ENCODE measurements around the gene FHAD1. TPM values are rescaled to one million over a fixed set of nuclear protein-coding genes. Genes with fewer than 3 reads are reported as not detected.

The FHAD1 gene
- total RNA-seq, 1 donor from 2014 or later, result 7.0 TPM

DNA sequence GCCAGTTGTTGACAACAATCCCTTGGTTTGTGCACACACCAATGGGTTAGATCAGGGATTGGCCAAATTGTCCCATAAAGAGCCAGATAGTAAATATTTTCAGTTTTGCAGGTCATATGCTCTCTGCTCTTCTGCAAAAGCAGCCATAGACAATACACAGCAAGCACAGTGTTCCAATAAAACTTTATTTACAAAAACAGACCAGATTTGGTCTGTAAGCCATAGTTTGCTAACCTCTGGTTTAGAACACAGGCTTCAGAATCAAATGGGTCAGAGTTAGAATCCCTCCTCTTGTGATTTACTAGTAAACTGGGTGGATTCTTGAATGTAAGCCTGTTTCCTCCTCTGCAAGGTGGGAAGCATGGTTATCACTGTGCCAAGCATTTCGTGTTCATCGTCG lies 97.4 kb downstream of the FHAD1 start:
- no peak for DNase-seq (ENCODE audit: low spot score)

DNA sequence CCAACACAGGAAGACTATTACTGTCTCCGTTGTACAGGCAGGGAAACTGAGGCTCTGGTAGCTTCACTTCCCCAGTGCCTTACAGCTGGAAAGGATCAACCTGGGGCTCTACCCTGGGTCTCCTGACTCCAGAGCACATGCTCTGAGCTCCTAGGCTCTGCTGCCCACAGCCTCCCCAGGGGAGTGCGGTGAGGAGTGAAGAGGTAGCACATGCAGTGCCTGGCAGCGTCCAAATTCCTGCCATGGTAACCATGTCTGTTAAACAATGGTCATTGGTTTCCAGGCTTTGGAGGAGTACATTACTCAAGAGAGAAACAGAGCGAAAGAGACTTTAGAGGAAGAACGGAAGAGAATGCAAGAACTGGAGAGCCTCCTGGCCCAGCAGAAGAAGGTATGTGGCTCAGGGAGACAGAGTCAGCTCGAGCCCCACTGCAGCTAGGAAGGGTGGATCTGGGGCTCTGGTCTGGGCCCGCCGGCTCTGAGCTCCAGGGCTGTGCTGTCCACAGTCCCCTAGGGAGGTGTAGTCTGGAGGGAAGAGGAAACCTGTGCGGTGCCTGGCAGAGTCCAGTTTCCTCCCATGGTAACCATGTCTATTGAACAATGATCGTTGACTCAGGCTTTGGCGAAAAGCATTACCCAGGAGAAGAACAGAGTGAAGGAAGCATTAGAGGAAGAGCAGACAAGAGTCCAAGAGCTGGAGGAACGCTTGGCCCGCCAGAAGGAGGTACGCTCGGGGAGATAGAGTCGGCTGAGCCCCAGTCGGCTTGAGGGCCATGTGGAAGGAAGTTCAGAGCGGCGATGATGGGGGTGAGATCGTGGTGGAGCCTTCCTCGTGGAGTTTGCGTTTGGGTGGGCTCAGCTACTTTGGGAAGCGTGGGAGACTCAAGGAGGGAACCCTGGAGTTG lies 98.0 kb downstream of the FHAD1 start:
- no peak for DNase-seq (ENCODE audit: low spot score)

DNA sequence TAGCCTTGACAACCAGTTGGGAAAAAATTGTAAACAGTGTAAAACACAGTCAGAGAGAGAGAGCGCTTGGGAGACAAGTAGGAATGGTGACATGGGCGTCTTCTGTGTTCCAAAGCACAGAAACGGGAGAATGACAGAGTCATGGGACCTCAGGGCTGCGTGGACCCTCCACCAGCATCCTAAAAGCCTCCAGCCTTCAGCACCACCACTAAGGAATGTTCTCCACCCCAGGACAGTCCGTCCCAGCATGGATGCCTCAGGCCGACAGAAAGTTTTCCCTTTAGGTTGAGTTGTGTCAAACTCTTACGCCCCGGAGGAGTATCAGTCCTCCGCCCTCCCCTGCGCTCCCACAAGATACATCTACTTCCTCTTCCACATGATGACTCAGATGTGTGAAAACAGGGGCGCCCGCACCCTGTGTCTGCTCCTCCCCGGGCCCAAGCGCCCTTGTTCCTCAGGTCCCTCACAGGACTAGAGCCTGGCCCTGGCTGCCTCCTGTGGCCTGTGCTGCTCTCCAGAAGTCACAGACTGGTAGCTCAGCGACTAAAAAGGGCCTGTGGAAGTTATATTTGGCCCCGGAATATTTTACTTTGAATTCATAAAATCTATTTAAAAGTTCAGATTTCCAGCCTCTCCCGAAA lies 98.8 kb downstream of the FHAD1 start:
- no peak for DNase-seq (ENCODE audit: low spot score)

DNA sequence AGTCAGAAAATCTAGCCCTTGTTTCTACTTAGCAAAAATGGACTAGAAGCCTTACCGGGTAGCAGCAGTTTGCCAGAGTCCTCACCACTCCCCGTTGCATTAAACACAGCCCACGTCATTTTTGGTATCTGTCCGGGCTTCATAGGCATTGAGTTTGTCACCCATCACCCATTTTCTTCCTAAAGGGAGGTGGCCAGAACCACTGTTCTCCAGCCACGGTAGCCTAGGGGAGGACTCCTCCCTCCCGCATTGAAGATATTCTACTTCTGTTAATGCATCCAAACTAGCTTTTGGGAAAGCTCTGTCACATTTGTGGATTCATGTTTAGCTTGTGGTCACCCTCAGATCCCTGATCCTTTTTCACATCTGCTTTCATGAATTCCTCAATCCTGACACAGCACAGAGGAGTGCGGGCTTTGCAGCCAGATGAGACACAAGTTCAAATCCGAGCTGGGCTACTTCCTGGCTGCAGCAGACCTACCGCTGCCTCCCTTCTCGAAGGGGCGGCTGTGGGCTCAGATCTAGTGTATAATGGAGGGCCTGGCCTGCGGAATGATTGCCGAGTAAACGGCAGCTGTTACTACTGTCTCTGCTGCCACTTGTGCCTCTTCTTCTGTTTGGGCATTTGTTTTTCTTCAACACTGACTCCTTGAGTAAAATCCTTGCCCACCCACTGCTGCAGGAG lies 99.5 kb downstream of the FHAD1 start:
- no peak for DNase-seq (ENCODE audit: low spot score)

DNA sequence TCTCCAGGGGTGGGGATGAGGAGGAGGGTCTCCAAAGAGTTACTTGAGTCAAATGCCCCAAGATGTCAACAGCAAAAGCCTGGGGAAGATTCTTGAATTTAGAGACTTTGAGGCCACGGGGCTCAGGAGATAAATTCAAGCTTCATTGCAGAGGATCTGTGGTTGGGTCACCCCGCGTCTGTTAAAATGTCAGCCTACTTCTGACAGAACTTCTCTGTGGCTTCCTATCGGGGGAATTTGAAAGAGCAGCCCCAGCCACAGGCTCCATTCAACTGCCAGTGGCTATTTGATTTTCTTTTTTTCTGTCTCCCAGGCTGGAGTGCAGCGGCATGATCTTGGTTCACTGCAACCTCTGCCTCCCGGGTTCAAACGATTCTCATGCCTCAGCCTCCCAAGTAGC lies 100.2 kb downstream of the FHAD1 start:
- DNase-seq (ENCODE audit: low spot score), result no peak

DNA sequence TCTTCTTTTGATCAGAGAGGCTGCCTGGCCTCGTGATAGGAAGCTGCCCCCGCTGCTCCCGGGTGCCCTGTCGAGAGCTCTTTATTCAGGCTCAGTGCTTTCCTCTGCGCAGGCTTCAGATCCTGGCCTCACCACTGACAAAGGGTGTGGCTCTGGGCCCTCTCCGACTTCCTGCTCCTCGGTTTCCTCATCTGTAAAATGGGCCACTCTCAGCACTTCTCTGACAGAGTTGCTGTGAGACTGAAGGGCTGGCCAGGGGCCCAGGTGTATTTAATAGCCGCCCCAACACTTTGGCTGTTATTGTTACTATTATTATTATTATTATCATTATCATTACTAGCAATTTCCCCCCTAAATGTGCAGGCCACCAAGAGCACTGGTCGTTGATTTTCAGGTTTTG lies 101.6 kb downstream of the FHAD1 start:
- no peak for DNase-seq (ENCODE audit: low spot score)

DNA sequence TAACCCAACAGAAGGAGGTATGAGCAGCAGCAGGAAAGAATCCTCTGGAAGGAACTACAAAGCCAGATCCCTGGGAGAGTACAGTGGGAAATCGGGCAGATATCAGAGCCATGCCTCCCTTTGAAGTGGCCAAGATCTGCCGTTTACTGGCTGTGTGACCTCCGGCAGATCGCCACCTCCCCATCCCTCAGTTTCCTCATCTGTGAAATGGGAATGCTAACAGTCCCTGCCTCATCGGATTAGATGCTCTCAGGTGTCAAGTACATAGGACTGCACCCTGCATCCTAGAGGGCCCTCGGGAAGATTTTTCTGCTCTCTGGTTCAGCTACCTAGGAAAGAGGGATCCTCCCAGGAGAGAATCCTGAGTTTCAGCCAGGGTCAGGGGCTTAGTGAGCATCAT lies 102.1 kb downstream of the FHAD1 start:
- no peak for DNase-seq (ENCODE audit: low spot score)

DNA sequence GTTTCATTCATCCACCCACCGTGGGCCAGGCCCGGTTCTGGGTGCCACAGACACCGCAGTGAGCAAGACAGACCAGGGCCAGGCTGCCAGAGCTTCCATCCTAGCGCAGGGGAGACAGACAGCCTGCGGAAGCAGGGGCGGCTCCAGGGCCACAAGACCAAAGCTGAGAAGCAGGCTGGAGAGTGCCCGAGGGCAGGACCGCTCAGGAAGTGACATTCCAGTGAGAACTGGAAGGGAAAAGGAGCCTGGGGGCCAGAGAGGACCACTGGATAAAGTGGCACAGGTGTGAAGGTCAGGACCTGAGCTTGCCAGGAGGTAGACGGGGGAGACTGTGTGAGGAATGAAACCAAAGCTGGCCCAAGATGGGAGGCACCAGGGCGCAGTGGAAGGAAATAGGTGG lies 103.1 kb downstream of the FHAD1 start:
- DNase-seq (ENCODE audit: low spot score), result no peak

DNA sequence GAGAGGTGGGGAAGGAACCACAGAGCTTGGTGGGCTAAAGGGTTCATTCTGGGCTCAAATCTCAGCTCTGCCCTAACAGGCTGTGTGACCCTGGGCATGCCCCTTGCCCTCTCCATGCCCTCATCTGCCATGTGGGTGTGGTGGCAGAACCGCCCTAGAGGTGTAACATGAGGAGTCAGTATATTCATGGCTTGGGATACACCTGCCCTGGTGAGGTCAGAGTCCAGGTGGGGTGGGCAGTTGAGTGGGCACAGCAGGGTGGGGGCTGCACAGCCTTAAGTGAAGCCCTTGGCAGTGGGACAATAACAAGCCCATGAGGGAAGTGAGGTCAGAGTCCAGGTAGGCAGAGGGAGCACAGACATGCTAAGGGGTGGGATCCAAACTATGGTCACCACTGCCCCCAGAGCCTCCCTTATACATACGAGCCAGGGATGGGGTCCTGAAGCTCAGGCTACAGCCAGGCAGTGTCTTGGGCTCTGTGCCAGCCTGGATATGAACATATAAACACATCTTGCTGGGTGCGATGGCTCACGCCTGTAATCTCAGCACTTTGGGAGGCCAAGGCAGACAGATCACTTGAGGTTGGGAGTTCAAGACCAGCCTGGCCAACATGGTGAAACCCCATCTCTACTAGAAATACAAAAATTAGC lies 103.7 kb downstream of the FHAD1 start:
- no peak for DNase-seq (ENCODE audit: low spot score)

DNA sequence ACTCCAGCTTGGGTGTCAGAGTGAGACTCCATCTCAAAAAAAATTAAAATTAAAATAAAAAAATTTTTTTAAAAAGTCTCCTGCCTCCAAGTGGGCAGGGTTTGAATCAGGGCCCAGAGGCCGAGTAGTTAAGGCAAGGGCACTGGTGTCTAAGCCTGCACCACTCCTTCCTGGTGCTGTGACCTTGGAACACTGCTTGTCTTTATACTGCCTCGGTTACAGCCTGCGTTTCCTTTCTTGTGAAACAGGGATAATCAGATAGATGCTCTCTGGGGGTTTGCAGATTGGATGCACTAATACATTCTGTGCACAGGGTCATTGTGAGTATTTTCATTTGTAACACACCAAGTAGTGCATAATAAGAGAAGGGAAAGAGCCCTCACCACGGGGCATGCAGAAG lies 104.3 kb downstream of the FHAD1 start:
- no peak for DNase-seq (ENCODE audit: low spot score)

DNA sequence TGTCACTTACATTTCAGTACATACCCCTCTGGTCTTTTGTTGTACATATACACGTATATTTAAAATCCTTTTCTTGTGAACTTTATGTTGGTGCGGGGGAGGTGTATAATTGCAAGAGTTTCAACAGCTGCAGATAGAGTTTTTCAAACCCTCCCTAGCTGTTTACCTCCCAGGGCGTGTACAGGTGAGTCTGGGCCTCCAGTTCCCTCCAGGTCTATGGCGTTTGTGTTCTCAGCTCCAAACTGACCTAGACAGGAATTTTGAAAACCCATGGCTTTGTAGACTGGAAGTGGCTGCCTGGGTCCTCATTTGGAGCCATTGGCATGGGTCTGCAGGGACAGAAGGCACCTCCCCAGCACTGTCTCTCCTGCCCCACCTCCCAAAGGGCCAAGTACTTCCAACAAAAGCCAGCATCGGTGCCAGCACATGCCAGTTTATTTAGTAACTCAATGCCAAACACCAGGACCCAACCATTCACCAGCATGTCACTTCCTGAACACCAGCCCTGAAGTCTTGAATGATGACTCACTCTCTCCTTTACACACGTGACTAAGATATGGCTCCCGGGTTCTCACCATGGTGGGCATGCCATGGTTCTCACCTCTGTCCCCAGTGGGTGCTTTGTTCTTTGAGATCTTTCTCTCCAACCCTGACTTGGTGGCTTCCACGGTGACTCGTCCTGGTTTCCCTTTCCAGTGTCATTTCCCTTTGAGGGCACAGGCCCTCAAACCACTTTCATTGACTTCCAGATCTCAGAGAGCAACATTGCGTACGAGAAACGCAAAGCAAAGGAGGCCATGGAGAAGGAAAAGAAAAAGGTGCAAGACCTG lies 105.3 kb downstream of the FHAD1 start:
- DNase-seq (ENCODE audit: low spot score), result no peak

DNA sequence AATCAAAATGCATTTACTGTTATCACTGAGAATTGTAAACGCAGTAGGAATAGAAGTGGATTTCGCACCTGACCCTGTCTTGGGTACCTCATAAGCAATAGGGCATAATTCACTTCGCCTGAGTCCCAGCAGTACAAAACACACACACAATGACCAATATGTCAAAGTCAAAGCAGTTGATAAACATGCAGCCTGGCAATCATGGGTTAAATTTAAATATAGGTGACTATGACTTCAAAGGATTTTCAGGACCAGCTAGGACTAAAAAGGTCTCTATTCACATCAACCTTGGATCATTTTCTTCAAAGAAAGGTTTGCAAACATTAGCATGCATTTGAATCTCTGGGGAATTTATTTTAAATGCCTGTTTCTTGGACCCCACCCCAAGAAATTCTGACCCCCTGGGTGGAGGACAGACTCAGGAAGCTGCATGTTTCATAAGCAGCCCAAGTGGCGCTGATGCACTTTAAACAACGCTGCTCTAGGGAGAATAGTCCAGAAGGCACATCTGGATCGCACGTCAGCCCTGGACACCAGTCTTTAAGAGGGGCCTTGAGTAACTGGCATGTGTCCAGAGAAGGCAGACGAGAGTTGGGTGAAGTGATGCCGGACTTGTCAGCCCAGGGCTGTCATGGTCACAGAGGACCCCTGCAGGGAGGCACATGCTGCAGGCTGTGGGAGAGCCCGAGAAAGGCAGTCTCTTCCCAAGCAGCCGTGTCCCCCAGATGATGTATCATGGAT lies 107.0 kb downstream of the FHAD1 start:
- DNase-seq (ENCODE audit: low spot score), result no peak

DNA sequence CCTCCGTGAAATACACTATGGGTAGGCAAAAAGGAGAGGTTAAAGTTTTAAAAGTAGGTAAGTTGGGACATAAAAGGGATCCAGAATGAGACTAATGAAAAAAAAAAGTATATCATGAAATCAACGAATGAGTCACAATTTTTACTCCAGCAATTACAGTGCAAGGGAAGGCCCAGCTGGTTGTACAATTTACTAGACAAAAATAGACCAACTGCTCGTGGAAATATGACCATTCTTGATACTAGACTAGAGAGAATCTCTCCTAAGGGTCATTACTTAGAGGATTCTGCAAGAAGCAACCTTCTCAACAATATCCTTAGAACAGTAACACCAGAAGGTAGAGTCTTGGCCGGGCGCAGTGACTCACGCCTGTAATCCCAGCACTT lies 107.5 kb downstream of the FHAD1 start:
- no peak for DNase-seq (ENCODE audit: low spot score)

DNA sequence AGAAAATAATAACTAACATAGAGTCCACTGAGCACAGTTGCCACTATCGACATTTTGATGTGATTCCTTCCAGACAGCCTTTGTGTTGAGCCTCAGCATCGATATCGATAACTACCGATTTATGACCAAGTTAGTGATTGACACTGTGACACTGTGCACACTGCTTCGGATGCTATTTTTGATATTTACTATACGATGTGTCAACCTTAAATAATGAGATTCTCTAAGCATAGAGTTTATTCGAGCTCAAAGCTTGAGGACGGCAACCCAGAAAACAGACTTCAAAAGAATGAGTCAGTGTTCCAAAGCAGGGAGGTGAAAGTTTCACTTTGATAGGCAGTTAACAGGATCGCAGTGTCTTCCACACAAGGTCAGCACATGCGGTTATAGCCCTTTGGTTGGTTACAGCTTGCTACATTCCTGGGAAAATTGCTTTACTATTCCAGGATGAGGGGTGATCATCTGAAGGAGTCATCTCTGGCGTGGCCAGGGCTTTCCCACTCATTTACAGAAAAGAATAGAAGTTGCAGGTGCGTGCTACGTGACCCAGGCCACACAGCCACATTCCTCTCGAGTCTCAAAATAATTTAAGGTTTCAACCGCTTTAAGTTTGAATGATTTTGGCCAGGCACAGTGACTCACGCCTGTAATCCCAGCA lies 109.1 kb downstream of the FHAD1 start:
- peak; percentile 32 for DNase-seq (ENCODE audit: low spot score)

DNA sequence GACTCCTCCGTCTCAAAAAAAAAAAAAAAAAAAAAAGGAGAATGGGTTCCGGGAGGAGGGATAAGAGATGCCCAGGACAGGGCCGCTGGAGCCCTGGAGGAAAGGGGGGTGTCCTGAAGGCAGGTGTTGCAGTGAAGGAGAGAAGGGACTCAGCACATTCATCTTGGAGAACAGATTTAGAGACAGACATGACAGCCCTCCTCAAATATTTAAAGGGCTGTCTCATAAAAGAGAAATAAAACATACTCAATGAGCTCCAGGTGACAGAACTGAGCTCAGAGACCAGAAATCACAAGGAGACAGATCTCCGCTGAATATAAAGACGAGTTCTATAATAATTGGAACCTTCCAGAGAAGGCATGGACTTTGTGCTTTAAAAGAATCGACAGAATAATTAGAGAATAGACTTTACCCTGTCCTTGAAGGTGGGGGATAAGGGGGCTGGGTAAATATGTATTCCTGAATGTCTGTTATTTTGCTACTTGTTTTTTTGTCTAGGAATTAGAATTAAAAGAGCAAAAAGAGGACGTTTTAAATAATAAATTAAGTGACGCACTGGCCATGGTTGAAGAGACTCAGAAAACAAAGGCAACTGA lies 110.7 kb downstream of the FHAD1 start:
- no peak for DNase-seq (ENCODE audit: low spot score)

DNA sequence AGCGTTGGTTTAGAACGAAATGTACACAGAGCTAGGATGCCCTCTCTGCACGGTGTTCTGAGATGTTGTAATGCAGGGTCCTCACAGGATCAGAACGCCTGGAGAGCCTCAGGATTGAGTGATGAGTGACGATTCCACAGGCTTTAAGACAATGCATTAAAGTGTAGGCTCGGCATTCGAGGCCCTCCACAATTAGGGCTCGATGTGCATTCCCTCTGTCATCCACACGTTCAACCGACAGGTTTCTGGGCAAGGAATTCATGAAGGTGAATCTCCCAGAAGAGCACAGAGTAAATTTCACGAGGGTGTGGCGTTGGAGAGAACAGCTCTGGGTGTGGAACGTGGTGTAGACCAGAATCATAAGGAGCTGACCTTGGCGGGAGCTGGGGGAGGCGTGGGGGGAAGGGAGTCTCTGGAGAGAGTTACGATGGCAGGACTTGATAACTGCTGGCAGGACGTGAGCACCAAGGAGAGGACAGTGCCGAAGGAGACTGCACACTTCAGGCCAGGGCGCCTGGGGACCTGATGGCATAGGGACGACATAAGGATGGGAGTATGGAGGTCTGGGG lies 111.6 kb downstream of the FHAD1 start:
- DNase-seq (ENCODE audit: low spot score), result no peak

DNA sequence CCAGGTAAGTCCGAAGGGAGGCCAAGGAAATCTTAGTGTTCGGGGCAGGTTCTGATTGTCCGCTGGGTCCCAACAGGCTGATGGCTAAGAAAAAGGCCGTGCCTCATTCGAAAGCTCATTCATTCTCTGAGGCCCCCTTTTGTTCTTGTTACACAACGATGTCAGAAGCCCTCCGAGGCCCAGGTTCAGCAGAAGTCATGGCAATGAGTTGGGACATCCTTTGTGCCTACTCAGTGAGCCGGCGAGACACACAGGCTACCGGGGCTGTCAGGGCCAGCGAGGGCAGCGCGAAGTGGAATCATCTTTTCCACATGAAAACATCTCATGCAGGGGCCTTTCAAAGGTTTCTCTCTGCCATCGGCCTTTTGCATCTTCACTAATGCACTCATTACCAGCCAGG lies 113.7 kb downstream of the FHAD1 start:
- DNase-seq (ENCODE audit: low spot score), result no peak

DNA sequence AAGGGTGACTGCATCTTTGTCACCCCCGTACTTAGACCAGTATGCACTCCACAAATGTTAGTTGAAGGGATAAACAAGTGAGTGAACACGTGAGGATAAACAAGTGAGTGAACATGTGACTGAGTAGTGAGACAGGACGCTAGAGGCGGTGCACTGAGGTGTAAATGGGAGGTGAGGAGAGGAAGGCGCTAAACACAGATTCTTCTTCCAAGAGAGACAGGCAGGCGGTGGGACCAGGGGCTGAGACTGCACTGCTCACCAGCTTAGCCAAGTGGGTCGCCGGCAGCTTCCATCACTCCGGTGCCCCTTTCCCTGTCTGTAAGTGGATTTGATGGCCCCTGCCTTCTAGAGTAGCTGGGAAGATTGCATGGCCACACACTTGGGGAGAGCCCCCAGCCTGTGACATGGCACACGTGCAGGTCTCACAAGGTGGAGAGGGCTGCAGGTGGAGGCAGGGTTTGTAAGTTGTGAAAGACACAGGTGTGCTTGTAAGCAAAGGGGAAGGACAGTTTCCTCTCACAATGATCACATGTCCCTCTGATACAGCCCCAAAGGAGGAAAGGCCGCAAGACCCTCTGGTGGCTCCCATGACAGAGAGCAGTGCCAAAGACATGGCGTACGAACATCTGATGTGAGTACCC lies 115.2 kb downstream of the FHAD1 start:
- DNase-seq (ENCODE audit: low spot score), result no peak

DNA sequence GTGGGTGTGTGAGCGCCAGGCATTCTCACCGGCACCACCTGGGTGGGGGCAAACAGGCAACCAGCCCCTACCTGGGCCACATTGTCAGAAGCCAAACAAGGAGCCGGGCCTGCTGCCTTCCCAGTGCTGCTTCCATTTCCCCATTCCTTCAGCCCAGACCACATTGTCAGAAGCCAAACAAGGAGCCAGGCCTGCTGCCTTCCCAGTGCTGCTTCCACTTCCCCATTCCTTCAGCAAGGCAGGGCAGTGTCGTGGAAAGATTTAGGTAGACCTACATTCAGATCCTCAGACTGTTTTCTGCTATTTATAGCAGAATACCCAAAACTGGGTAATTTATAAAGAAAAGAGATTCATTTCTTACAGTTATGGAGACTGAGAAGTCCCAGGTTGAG lies 115.7 kb downstream of the FHAD1 start:
- no peak for DNase-seq (ENCODE audit: low spot score)

Measured in umbilical cord (tissue), 2 donors.